IMR-90 (cell line): ENCODE results near the gene PLEKHA8.

Experiments
- CTCF ChIP-seq: conservative IDR thresholded peaks from 2 replicates; pipeline ENCODE4 v1.5.1; 2012; ENCODE audit warnings: mild to moderate bottlenecking, low read depth, low read length, improper control_type of control experiment
- MAZ ChIP-seq: IDR thresholded peaks from 2 replicates; pipeline ENCODE4 v1.6.1; 2012; ENCODE audit warnings: low read depth, mild to moderate bottlenecking, low read length, improper control_type of control experiment, moderate library complexity, borderline replicate concordance
- POLR2A ChIP-seq: IDR thresholded peaks from 2 replicates; pipeline ENCODE4 v1.6.1; 2012; ENCODE audit warnings: mild to moderate bottlenecking, low read depth, low read length
- TF ChIP-seq, protein P1 (sequence below): fragments of 150-350 bp; IDR thresholded peaks from 2 replicates; pipeline ENCODE4 v1.6.1; 2017; ENCODE audit warnings: mild to moderate bottlenecking, antibody characterized with exemption, low read length, low read depth

DNA sequence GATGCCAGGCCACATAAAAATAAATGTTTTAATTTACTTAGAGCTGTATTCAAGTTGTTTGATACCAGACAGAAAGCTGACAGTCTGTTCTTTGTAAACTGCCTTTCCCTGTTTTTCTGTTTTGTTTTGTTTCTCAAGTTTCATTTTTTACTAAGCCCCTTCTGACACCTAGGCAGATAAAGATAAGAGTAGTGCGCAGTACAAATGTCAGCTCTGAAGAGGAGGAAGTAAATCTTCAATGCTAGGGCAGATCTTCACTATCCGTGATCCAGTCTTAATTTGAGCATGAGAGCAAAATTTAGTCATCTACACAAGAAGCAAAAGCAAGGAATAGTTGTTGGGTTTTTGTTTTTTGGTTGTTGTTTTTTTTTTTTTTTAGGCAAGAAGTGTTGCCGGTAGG is 133.9 kb downstream of the PLEKHA8 start:
- no peak for TF ChIP-seq CTCF
- TF ChIP-seq MAZ = no peak
- no peak for TF ChIP-seq POLR2A
- TF ChIP-seq, protein P1, sequence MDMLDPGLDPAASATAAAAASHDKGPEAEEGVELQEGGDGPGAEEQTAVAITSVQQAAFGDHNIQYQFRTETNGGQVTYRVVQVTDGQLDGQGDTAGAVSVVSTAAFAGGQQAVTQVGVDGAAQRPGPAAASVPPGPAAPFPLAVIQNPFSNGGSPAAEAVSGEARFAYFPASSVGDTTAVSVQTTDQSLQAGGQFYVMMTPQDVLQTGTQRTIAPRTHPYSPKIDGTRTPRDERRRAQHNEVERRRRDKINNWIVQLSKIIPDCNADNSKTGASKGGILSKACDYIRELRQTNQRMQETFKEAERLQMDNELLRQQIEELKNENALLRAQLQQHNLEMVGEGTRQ = no peak
